Measurements from ENCODE around the gene DDIT4.

The DDIT4 gene

DNA sequence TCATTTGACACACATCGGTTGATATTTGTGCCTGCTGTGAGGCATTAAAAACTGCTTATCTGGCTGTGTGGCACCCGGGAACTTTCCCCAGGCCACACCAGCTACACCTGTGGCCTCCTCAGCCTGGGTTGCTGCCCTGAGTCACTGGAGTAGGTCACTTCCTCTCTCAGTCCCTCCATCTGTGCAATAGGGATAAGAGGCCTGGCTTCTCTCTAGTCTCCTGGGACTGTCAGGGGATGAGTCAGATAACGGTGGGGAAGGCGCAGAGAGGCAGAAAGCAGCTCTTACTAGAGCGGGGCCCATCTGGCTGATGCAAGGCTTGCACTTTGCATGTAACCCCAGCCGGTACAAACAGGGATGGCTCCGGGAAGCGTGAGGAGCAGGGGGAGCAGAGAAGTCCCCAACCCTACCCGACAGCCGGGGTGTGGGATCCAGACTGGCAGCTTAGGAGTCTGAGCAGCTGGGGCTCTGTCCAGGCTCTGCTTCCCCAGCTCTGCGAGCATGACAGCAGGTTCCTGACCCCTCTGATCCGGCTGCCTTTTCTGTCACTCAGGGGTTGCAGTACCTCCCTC is 47.0 kb downstream of the DDIT4 start:
- Histone ChIP-seq H3K4me3 (ENCODE audit: extremely low read depth, insufficient read depth, low read length, poor library complexity, severe bottlenecking) (no peak overlapping the region), H3K4me1 (ENCODE audit: control insufficient read depth, insufficient read depth, low read length, poor library complexity, severe bottlenecking) (peaks cover 43% of the 10 kb centered on the region)

DNA sequence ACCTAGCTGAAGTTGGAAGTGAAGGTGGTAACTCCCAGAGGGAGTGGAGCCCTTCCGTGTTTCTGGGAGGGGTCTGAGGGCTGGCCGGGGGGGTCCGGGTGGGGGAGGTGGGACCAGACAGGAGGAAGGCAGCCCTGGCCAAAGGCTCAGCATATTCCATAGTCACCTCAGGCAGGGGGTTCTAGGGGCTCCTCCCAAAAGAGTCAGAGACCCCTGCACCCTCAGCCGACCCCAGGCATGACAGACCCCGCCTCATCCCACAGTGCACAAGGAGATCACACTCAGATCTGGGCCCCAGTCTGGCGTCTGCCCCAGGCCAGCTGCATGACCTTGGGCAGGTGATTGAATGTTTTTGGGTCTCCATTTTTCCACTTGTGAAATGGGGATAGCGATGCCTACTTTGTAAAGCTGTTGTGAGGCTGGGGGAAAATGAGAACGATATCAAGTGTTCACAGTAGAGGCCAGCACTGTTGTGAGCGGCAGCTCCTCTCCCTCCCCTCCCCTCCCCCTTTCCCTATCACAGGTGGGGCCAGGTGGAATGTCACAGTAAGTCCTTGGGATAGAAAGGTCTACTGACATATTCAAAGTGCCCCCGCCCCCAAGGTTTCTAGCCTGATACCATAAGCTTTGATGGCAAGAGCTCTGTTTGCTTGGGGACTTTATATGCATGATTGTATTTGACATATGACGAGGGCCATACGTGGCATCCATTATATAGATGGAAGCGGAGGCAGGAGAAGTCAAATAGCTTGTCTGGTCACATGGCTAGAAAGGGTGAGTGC is 47.7 kb downstream of the DDIT4 start:
- no peaks in the 10 kb centered on the region for H3K36me3 ChIP-seq (ENCODE audit: control insufficient read depth, insufficient read depth, low read length)
- no peak overlapping the region for H3K4me3 ChIP-seq (ENCODE audit: extremely low read depth, insufficient read depth, low read length, poor library complexity, severe bottlenecking)
- WGBS, 2 experiments (ENCODE audit: insufficient coverage in 2 of 2): 86 to 90% methylated on average over 5 to 6 of the region's 13 CpGs
- H3K27ac ChIP-seq (ENCODE audit: low read depth, low read length, severe bottlenecking): peak overlapping the region; percentile 99
- no peaks in the 10 kb centered on the region for H3K9me3 ChIP-seq (ENCODE audit: control insufficient read depth, low read length)
- H3K4me1 ChIP-seq (ENCODE audit: control insufficient read depth, insufficient read depth, low read length, poor library complexity, severe bottlenecking): peaks cover 43% of the 10 kb centered on the region

More for the DNA sequence above, 47.0 kb downstream of the DDIT4 start:
- Histone ChIP-seq H3K27ac (ENCODE audit: low read depth, low read length, severe bottlenecking) (peak overlapping the region; percentile 99), H3K36me3 (ENCODE audit: control insufficient read depth, insufficient read depth, low read length) (no peaks in the 10 kb centered on the region), H3K9me3 (ENCODE audit: control insufficient read depth, low read length) (no peaks in the 10 kb centered on the region)
- 23 to 27% methylated on average over 11 of the region's 12 CpGs for WGBS, 2 experiments (ENCODE audit: insufficient coverage in 2 of 2)

DNA sequence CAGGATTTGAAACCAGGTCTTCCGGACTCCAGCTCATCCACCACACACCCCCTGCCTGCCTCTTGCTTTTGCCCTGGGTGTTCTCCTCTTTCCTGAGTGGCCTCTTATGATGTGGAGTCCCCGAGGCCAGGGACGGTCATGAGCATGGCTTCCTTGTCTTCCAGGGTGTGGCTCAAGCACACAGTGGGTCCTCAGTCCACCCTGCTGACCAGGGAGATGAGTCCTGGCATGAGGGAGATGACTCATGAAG is 48.2 kb downstream of the DDIT4 start:
- WGBS, 2 experiments (ENCODE audit: insufficient coverage in 2 of 2): 92 to 100% methylated on average over 2 of the region's 3 CpGs
- peak overlapping the region; percentile 99 for H3K27ac ChIP-seq (ENCODE audit: low read depth, low read length, severe bottlenecking)
- no peak overlapping the region for H3K4me3 ChIP-seq (ENCODE audit: extremely low read depth, insufficient read depth, low read length, poor library complexity, severe bottlenecking)
- H3K36me3 ChIP-seq (ENCODE audit: control insufficient read depth, insufficient read depth, low read length): no peaks in the 10 kb centered on the region
- H3K4me1 ChIP-seq (ENCODE audit: control insufficient read depth, insufficient read depth, low read length, poor library complexity, severe bottlenecking): peaks cover 43% of the 10 kb centered on the region
- H3K9me3 ChIP-seq (ENCODE audit: control insufficient read depth, low read length): no peaks in the 10 kb centered on the region

DNA sequence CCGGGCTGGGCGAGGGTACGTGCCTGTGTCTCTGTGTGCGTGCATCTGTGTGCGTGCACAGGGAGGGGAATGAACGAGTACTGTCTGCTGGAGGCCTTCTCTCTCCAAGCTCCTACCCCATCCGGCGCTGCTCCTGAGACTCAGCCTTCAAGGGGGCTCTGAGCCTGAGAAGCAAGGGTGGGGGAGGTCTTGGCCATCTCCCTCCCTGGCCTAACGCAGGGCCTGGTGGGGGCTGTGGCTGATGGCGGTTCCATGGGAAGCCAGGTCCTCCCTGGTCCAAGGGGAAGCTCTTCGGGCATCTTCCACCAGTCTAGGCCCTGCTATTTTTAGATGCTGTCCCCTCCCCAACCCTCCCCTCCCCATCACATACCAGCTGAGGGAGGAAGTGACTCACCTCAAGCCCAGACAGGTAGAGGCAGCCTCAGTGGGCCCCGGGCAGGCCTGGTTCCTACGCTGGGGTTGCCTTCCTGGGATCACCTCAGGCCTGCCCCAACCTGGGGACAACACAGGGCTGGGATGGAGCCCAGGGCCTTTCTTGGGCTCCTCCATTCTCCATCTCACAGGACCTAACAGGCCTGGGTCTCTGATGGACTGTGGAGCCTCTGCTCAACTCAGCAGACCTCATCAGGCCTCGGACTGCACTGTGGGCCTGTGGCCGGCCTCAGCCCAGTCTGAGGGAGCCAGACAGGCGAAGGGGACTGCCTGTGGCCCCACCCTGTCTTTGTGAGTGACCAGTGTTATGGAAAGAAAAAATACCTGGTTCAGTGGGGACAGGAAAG is 48.7 kb downstream of the DDIT4 start:
- peaks cover 43% of the 10 kb centered on the region for H3K4me1 ChIP-seq (ENCODE audit: control insufficient read depth, insufficient read depth, low read length, poor library complexity, severe bottlenecking)
- no peaks in the 10 kb centered on the region for H3K36me3 ChIP-seq (ENCODE audit: control insufficient read depth, insufficient read depth, low read length)
- 95 to 100% methylated on average over 2 to 13 of the region's 16 CpGs for WGBS, 2 experiments (ENCODE audit: insufficient coverage in 2 of 2)
- H3K4me3 ChIP-seq (ENCODE audit: extremely low read depth, insufficient read depth, low read length, poor library complexity, severe bottlenecking): no peak overlapping the region
- no peaks in the 10 kb centered on the region for H3K9me3 ChIP-seq (ENCODE audit: control insufficient read depth, low read length)
- H3K27ac ChIP-seq (ENCODE audit: low read depth, low read length, severe bottlenecking): peak overlapping the region; percentile 99

DNA sequence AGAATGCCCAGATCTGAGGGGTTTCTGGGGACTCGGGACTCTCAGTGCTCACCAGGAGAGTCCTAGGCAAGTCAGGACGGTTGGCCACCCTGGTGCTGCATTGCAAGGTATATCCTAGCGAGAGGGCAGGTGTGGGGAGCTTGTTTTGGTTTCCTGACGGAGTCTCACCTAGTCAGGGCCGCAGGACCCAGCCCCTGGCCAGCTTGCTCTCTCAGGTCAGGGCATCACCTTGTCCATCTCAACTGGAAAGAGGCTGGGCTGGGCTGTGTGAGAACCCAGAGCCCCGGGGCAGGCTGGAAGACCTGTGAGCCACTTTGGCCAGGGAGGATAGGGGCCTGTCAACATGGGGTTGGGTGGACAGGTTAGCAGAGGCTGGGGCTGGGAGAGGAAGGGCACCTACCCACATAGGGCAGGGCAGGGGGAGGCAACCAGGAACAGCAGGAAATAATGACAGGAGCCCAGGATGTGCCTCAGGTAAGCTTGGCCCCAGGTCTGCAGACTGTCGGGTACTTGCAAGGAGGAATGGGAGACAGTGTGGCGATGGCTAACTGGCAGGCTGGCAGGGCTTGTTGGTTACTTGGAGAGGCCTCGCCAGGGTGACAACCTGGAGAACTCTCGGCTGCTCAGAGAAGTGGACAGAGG is 49.5 kb downstream of the DDIT4 start:
- Histone ChIP-seq H3K4me3 (ENCODE audit: extremely low read depth, insufficient read depth, low read length, poor library complexity, severe bottlenecking) (no peak overlapping the region), H3K27ac (ENCODE audit: low read depth, low read length, severe bottlenecking) (no peak overlapping the region), H3K36me3 (ENCODE audit: control insufficient read depth, insufficient read depth, low read length) (no peaks in the 10 kb centered on the region), H3K9me3 (ENCODE audit: control insufficient read depth, low read length) (no peaks in the 10 kb centered on the region), H3K4me1 (ENCODE audit: control insufficient read depth, insufficient read depth, low read length, poor library complexity, severe bottlenecking) (peaks cover 43% of the 10 kb centered on the region)
- WGBS, 2 experiments (ENCODE audit: insufficient coverage in 2 of 2): 89 to 93% methylated on average over 6 to 10 of the region's 10 CpGs

DNA sequence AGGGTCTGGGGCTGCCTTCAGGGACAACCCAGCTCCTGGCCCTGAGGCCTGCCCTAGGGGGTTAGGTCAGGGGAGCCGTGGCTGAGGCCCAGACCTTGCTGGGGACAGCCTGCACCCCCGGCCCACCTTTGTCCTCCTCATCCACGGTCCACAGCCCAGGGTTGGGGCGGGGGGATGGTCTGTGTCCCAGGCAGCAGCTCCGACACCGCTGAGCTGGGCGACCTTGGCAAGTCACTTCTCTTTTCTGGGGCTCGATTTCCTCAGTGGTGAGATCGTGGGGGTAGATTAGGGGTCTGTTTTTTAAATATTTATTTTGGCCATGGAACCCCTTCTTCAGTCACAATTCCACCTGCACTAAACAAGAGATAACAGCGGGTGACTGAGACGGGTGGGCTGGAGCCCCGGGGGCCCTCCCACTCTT is 50.1 kb downstream of the DDIT4 start:
- no peaks in the 10 kb centered on the region for H3K9me3 ChIP-seq (ENCODE audit: control insufficient read depth, low read length)
- H3K4me3 ChIP-seq (ENCODE audit: extremely low read depth, insufficient read depth, low read length, poor library complexity, severe bottlenecking): no peak overlapping the region
- peaks cover 48% of the 10 kb centered on the region for H3K4me1 ChIP-seq (ENCODE audit: control insufficient read depth, insufficient read depth, low read length, poor library complexity, severe bottlenecking)
- H3K27ac ChIP-seq (ENCODE audit: low read depth, low read length, severe bottlenecking): no peak overlapping the region
- WGBS, 2 experiments (ENCODE audit: insufficient coverage in 2 of 2): 92 to 94% methylated on average over 4 to 9 of the region's 12 CpGs
- no peaks in the 10 kb centered on the region for H3K36me3 ChIP-seq (ENCODE audit: control insufficient read depth, insufficient read depth, low read length)
